HG03432 (cell line): ENCODE measurements around the gene APOA4.

Source experiments
- ATAC-seq: cut with Tn5 transposase; IDR thresholded peaks from one replicate; pipeline ENCODE4 v1.9.1; 2021; ENCODE audit warnings: mild to moderate bottlenecking, moderate library complexity; ENCODE audit not compliant: unreplicated experiment

APOA4 gene

GRCh38 chr11:116778556-116778955, 44.5 kb downstream of the APOA4 start:
- ATAC-seq = no peak

GRCh38 chr11:116777056-116777455, 46.0 kb downstream of the APOA4 start:
- no peak for ATAC-seq

DNA sequence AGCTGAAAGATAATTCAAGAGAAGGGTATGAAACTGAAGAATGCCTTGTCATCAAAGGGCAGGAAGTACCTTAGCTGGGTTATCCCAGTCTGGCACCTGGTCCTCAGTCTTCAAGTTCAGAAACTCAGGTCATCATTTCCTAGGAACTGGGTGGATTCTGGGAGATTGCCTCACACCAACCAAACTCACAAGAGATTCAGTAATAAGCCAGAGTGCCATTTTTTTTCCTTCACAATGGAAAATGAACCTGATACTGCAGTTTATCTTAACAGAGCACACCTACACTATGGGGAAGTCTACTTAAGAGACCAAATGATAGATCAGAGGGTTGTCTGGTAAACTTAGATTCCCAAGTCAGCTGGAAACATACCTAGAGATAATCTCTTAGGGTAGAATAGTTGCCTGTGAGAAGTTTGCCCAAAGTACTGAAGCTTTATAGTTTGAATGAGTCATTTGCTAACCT, 46.6 kb downstream of the APOA4 start:
- ATAC-seq = no peak

DNA sequence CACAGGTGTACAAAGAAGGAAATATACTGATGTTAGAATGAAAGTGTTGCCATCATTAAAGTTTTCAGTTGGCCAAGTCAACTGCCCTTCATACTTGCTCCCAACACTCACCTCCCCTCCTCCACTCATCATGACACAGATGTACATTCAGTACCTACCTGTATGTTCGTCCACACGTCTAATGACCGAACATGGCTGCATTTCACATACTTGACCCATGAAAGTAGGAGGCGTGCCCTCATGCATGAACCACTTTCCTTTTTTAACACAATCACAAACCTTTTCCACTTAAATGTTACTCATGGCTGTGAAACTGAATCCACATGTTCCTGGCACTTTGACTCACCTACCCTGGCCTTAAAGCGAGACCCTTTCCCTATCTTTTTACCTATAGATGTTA, 47.1 kb downstream of the APOA4 start:
- ATAC-seq = no peak

DNA sequence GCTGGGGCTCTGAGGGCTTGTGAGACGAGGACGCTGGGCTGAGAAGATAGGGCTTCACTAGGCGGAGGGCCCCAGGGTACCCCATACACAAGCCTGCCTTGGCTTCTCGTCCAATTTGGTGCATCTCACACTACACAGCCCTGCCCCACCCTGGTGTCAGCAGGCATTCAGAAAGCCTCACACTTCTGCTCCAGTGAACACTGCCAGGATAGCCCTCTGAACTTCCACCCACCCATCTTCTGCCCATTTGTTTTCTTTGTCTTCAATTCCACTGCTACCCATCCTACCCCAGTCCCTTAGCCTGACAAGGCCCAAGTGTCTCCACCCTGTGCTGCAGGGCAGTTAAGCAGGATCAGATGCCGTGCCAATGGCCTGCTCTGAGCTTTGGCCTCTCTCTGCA, 48.4 kb downstream of the APOA4 start:
- ATAC-seq = no peak

DNA sequence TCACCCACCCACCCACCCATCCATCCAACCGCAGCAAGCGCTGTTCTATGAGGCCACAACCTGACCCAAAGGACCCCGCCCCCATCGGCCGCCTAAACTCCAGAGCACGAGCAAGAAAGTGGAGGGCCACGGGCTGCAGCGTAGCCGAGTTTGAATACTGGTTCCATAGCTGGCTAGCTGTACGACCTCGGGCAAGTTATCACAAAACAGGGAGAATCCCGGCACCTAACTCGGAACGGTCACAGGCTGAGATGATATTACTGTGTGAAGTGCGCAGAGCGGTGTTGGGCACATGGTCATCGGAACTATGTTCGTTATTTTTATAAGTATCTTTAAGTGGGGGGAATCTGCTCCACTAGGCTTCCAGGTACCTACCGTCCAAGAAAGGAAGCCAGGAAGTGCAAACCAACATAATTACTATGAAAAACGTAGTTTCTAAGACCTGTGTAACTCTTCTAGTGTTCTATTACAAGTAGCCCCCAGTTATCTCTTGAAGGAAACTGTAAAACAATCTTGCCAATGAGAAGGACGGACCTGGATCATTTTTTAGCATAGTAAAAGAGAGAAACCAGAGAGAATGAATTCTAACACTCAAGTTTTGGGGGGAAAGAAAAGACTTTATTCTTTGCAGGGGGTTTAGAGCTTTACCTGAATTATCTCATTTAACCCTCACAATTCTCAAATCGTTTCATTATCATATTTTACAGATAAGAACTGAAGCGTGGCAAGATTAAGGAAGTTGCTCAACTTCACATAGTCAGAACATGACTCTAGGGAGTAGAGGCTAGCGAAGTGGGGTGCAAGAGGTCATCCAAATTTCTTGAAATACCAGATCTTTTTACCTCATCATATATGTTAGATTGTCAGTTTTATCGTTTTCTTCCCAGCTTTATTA, 49.7 kb downstream of the APOA4 start:
- ATAC-seq = peak; percentile 43

DNA sequence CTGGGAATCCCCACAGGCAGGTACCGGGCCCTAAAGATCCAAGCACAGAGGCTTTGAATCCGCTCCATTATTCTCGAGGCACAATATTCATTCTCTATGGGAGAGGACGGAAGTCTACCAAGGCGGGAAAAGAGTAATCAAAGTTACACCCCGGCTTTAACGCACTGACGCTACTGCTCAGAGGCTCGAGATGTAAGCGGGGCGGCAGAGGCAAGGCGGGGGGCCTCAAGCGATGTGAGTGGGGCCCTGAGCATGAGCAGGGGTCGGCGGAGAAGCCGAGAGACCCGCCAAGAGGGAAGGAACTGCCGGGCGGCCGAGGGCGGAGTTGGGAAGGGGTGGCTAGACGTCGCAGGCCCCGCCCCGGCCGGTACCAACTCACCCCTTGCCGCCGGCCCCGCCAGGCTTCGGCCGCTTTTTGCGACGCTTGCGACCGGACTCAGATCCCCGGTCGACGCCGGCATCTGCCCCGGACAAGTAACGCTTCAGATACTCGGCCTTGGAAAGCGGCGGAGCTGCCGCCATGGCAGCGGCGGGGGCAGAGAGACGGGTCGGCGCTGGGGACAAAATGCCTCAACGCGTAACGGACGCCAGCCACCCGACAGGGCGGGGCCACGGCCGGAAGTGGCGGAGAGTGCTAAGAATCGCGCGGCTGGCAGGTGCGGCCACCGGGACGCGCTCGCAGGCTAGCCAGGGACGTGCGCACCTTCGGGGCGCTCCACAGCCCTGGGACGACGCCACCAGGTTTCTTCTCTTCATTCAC, 50.5 kb downstream of the APOA4 start, which contains the start of gene BUD13:
Gene BUD13 (minus strand): TSS at position 545 of the 760 bp plus-strand sequence. CDS start 23 bp downstream, at position 522.
- ATAC-seq = peak; percentile 92

- ATAC-seq = no peak
Observed at GRCh38 chr11:116771935-116772334, 51.2 kb downstream of the APOA4 start.
